Measurements from ENCODE around the gene SEC62. TPM values are rescaled to one million over a fixed set of nuclear protein-coding genes. Genes with fewer than 3 reads are reported as not detected.

SEC62 gene
- total and polyA plus RNA-seq, 2 donors (not counting 1 experiment from before 2014, with no cell fraction given) = 49.9 to 136 TPM

GRCh38 chr3:170022336-170022735, 55.7 kb downstream of the SEC62 start:
- TF ChIP-seq, protein P1, sequence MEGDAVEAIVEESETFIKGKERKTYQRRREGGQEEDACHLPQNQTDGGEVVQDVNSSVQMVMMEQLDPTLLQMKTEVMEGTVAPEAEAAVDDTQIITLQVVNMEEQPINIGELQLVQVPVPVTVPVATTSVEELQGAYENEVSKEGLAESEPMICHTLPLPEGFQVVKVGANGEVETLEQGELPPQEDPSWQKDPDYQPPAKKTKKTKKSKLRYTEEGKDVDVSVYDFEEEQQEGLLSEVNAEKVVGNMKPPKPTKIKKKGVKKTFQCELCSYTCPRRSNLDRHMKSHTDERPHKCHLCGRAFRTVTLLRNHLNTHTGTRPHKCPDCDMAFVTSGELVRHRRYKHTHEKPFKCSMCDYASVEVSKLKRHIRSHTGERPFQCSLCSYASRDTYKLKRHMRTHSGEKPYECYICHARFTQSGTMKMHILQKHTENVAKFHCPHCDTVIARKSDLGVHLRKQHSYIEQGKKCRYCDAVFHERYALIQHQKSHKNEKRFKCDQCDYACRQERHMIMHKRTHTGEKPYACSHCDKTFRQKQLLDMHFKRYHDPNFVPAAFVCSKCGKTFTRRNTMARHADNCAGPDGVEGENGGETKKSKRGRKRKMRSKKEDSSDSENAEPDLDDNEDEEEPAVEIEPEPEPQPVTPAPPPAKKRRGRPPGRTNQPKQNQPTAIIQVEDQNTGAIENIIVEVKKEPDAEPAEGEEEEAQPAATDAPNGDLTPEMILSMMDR (conservative IDR thresholded peaks at IDR 0.05 in 1 of 2, IDR thresholded peaks at IDR 0.05 in 1 of 2; ENCODE audit: low read depth in 1 of 2, low read length in 2 of 2) = no peak
- TF ChIP-seq EZH2 (IDR thresholded peaks at IDR 0.05; ENCODE audit: low read length, missing control alignments) = no peak
- no peak overlapping the region for H3K9ac ChIP-seq (ENCODE audit: insufficient read depth, low read length)
- DNase-seq (ENCODE audit: low read depth in 2 of 2) = no peak
- no peak overlapping the region for H2AFZ ChIP-seq (ENCODE audit: low read length)
- H4K20me1 ChIP-seq (ENCODE audit: control insufficient read depth, extremely low read depth, insufficient read depth, low read length) = no peaks in the 10 kb centered on the region
- no peak overlapping the region for H3K4me2 ChIP-seq (ENCODE audit: extremely low read depth, insufficient read depth, low read length)
- no peak overlapping the region for H3K4me3 ChIP-seq (replicated peaks in 1 of 4; ENCODE audit: control extremely low read depth in 1 of 4, insufficient read depth in 1 of 4, low read depth in 3 of 4, low read length in 4 of 4)
- no peaks in the 10 kb centered on the region for H3K27me3 ChIP-seq (ENCODE audit: control insufficient read depth, insufficient read depth, low read length)
- no peaks in the 10 kb centered on the region for H3K79me2 ChIP-seq (ENCODE audit: control insufficient read depth, insufficient read depth, low read length)
- H3K36me3 ChIP-seq (ENCODE audit: control insufficient read depth, insufficient read depth, low read length) = no peaks in the 10 kb centered on the region
- H3K9me3 ChIP-seq (ENCODE audit: control insufficient read depth, insufficient read depth, low read depth, low read length) = no peaks in the 10 kb centered on the region
- no peaks in the 10 kb centered on the region for H3K4me1 ChIP-seq (ENCODE audit: control insufficient read depth, extremely low read depth, insufficient read depth, low read length)
- no peak overlapping the region for H3K27ac ChIP-seq (ENCODE audit: insufficient read depth, low read length)

GRCh38 chr3:170023165-170023564, 56.6 kb downstream of the SEC62 start:
- TF ChIP-seq, protein P1 (conservative IDR thresholded peaks at IDR 0.05 in 1 of 2, IDR thresholded peaks at IDR 0.05 in 1 of 2; ENCODE audit: low read depth in 1 of 2, low read length in 2 of 2) = no peak
- no peak for TF ChIP-seq EZH2 (IDR thresholded peaks at IDR 0.05; ENCODE audit: low read length, missing control alignments)
- no peaks in the 10 kb centered on the region for H3K9me3 ChIP-seq (ENCODE audit: control insufficient read depth, insufficient read depth, low read depth, low read length)
- no peaks in the 10 kb centered on the region for H3K27me3 ChIP-seq (ENCODE audit: control insufficient read depth, insufficient read depth, low read length)
- H2AFZ ChIP-seq (ENCODE audit: low read length) = no peak overlapping the region
- H3K9ac ChIP-seq (ENCODE audit: insufficient read depth, low read length) = no peak overlapping the region
- no peaks in the 10 kb centered on the region for H3K36me3 ChIP-seq (ENCODE audit: control insufficient read depth, insufficient read depth, low read length)
- no peak overlapping the region for H3K4me2 ChIP-seq (ENCODE audit: extremely low read depth, insufficient read depth, low read length)
- no peaks in the 10 kb centered on the region for H4K20me1 ChIP-seq (ENCODE audit: control insufficient read depth, extremely low read depth, insufficient read depth, low read length)
- no peak for DNase-seq (ENCODE audit: low read depth in 2 of 2)
- no peaks in the 10 kb centered on the region for H3K4me1 ChIP-seq (ENCODE audit: control insufficient read depth, extremely low read depth, insufficient read depth, low read length)
- no peak overlapping the region for H3K27ac ChIP-seq (ENCODE audit: insufficient read depth, low read length)
- no peaks in the 10 kb centered on the region for H3K79me2 ChIP-seq (ENCODE audit: control insufficient read depth, insufficient read depth, low read length)
- H3K4me3 ChIP-seq (replicated peaks in 1 of 4; ENCODE audit: control extremely low read depth in 1 of 4, insufficient read depth in 1 of 4, low read depth in 3 of 4, low read length in 4 of 4) = no peak overlapping the region

- no peak overlapping the region for H2AFZ ChIP-seq (ENCODE audit: low read length)
- no peaks in the 10 kb centered on the region for H3K27me3 ChIP-seq (ENCODE audit: control insufficient read depth, insufficient read depth, low read length)
- DNase-seq (ENCODE audit: low read depth in 2 of 2) = no peak
- no peak overlapping the region for H3K9ac ChIP-seq (ENCODE audit: insufficient read depth, low read length)
- no peaks in the 10 kb centered on the region for H3K9me3 ChIP-seq (ENCODE audit: control insufficient read depth, insufficient read depth, low read depth, low read length)
- no peak overlapping the region for H3K4me2 ChIP-seq (ENCODE audit: extremely low read depth, insufficient read depth, low read length)
- H3K27ac ChIP-seq (ENCODE audit: insufficient read depth, low read length) = no peak overlapping the region
- no peaks in the 10 kb centered on the region for H3K36me3 ChIP-seq (ENCODE audit: control insufficient read depth, insufficient read depth, low read length)
- no peaks in the 10 kb centered on the region for H4K20me1 ChIP-seq (ENCODE audit: control insufficient read depth, extremely low read depth, insufficient read depth, low read length)
- TF ChIP-seq EZH2 (IDR thresholded peaks at IDR 0.05; ENCODE audit: low read length, missing control alignments) = no peak
- TF ChIP-seq, protein P1 (conservative IDR thresholded peaks at IDR 0.05 in 1 of 2, IDR thresholded peaks at IDR 0.05 in 1 of 2; ENCODE audit: low read depth in 1 of 2, low read length in 2 of 2) = no peak
- H3K4me3 ChIP-seq (replicated peaks in 1 of 4; ENCODE audit: control extremely low read depth in 1 of 4, insufficient read depth in 1 of 4, low read depth in 3 of 4, low read length in 4 of 4) = no peak overlapping the region
- no peaks in the 10 kb centered on the region for H3K4me1 ChIP-seq (ENCODE audit: control insufficient read depth, extremely low read depth, insufficient read depth, low read length)
- H3K79me2 ChIP-seq (ENCODE audit: control insufficient read depth, insufficient read depth, low read length) = no peaks in the 10 kb centered on the region
These were observed 58.0 kb downstream of the SEC62 start for GRCh38 chr3:170024581-170024980.

Data from fibroblast of lung (primary cell).